ENCODE results near the gene UNCX.
"Not testable (repeated sequence)": the region's sequence is repeated elsewhere in the genome, so short reads cannot be mapped to it uniquely, and the experiment has no call there.

Gene UNCX

DNA sequence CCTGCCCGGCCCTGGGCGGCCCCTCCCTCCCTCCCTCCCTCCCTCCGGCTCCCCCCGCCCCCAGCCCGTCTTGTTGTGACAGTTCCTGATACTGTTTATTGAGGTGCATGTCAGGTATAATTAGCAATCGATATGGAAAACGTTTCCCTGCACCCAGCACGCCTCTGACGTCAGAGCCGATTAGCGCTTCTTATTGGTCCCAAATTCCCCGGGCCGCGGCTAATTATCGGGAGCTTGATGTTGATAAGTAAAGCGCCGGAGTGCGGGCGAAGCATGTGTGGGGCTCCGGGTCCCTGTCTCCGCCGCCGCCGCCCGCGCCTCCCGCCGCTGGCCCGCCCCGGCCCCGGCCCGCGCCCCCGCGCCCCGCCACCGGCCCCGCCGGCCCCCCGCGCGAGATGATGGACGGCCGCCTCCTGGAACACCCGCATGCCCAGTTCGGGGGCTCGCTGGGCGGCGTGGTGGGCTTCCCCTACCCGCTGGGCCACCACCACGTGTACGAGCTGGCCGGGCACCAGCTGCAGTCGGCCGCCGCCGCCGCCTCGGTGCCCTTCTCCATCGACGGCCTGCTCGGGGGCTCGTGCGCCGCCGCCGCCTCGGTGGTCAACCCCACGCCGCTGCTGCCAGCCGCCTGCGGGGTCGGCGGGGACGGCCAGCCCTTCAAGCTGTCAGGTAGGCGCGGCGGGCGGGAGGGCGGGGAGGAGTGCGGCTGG is at the start of gene UNCX:
Gene UNCX, plus strand, starts transcription at position 250 of the 710 bp plus-strand sequence. Its CDS starts 146 bp downstream, at position 396.
- no peak for DNase-seq

DNA sequence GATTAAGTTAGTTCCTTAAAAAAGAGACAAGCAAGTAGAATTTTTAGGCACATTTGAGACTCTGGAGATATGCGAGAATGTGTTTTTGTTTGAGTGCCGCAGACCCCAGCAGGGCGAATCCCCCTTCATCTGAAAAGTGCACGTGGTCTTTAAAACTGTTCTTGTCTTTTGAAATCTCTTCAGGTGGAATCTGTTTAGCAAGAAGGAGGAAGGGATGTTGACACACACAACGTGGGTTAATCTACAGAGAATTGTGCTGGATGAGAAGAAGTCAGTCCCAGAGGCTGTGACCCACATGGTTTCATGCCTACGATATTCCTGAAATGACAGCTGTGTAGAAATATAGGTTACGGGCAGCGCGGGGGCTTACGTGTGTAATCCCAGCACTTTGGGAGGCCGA is 45.5 kb upstream of the UNCX start:
- DNase-seq: peak; percentile 38

DNA sequence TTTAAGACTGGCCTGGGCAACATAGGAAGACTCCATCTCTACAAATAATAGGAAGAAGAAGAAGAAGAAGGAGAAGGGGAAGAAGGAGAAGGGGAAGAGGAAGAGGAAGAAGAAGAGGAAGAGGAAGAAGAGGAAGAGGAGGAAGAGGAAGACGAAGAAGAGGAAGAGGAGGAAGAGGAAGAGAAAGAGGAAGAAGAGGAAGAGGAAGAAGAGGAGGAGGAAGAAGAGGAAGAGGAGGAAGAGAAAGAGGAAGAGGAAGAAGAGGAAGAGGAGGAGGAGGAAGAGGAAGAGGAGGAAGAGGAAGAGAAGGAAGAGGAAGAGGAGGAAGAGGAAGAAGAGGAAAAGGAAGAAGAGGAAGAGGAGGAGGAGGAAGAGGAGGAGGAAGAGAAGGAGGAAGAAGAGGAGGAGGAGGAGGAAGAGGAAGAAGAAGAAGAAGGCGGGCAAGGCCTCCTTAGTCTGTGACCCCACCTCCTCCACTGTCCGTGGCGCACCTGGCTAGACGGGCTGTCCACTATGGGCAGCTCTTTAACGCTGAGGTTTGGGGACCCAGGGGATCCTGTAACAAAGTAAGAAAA is 43.9 kb upstream of the UNCX start:
- no peak for DNase-seq

DNA sequence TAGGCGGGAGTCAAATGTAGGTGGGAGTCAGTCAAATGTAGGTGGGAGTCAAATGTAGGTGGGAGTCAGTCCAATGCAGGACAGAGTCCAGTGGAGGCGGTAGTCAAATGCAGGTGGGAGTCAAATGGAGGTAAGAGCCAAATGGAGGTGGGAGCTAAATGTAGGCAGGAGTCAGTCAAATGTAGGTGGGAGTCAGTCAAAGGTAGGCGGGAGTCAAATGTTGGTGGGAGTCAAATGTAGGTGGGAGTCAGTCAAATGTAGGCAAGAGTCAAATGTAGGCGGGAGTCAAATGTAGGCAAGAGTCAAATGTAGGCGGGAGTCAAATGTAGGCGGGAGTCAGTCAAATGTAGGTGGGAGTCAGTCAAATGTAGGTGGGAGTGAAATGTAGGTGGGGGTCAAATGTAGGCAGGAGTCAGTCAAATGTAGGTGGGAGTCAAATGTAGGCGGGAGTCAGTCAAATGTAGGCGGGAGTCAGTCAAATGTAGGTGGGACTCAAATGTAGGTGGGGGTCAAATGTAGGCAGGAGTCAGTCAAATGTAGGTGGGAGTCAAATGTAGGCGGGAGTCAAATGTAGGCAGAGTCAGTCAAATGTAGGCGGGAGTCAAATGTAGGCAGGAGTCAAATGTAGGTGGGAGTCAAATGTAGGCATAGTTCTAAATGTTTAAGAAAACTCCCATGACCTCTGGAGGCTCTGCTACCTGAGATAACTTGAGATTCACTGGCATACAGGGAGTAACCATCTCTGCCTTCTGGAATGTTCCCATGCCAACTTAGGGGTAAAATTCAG is 42.5 kb upstream of the UNCX start:
- no peak for DNase-seq

DNA sequence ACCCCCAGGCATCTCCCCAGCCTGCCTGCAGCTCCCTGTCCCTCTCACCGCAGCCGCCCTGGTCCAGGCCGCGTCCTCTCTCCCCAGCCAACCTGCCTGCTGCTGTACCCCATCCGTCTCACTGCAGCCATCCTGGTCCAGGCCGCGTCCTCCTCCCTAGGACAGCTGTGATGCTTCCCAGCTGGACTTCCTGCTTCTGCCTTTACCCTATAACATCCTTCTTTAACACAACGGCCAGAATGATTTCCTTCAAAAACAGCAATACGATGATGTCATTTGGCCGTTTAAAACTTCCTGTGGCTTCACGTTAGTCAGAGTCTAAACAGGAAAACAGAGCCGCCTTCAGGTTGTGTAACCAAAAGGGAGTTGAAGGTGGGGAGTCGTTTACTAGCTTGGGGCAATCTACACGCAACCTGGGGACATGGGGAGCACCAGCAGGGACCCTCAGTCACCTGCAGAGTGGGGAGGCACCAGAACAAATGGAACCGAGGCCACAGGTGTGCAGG is 40.4 kb upstream of the UNCX start:
- DNase-seq: peak; percentile 96

DNA sequence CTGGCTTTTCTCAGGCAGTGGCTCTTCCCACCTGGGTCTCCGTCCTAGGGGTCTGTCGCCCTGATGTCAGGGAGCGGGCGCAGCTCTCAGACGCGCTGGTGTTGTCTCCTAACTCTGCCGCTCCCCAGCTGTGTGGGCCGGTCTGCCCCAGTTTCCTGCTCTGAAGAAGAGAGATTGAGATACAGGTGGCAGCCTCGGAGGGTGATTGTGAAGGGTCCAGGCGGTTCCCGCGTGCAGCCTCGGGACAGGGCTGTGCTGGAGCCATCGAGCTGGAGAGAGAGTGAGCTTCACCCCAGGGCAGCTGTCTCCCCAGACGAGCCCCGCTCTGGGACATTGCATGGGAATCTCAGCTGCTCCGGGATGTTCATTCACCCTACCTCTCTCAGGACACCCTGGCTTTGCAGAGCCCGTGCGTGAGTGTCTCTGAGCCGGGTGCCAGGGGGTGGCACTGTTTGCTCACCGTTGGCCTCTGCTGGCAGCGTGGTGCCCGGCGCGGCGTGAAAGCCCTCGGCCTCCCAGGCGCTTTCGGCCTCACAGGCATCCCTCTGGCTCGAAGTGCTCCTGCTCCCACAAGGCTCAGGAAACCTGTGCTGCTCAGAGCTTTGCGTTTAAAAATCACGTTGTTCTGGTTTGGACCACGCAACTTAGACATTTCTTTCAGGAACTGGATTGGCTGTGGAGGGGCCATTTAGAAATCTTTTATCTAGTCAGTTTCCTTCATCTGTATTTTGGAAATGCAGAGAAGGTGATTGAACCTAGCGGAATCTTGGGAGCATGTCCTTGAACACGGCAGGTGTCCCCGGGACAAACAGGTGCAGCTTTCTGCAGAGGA is 38.9 kb upstream of the UNCX start:
- DNase-seq: peak; percentile 18

DNA sequence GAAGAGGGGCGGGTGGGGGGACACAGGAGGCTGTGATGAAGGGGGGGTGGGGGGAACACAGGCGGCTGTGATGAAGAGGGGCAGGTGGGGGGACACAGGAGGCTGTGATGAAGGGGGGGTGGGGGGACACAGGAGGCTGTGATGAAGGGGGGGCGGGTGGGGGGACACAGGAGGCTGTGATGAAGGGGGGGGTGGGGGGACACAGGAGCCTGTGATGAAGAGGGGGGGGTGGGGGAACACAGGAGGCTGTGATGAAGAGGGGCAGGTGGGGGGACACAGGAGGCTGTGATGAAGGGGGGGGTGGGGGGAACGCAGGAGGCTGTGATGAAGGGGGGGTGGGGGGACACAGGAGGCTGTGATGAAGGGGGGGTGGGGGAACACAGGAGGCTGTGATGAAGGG is 36.2 kb upstream of the UNCX start:
- DNase-seq: not testable (repeated sequence)

DNA sequence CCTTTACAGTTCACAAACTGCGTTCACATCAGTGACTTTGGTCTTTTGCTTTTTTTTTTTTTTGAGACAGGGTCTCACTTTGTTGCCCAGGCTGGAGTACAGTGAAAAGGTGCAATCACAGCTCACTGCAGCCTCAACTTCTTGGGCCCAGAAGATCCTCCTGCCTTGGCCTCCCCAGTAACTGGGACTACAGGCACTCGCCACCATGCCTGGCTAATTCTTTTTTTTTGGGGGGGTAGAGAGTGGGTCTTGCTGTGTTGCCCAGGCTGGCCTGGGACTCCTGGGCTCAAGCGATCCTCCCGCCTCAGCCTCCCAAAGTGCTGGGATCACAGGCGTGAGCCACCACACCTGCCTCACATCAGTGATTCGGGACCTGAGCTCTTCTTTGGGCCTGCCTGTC is 35.7 kb upstream of the UNCX start:
- no peak for DNase-seq

DNA sequence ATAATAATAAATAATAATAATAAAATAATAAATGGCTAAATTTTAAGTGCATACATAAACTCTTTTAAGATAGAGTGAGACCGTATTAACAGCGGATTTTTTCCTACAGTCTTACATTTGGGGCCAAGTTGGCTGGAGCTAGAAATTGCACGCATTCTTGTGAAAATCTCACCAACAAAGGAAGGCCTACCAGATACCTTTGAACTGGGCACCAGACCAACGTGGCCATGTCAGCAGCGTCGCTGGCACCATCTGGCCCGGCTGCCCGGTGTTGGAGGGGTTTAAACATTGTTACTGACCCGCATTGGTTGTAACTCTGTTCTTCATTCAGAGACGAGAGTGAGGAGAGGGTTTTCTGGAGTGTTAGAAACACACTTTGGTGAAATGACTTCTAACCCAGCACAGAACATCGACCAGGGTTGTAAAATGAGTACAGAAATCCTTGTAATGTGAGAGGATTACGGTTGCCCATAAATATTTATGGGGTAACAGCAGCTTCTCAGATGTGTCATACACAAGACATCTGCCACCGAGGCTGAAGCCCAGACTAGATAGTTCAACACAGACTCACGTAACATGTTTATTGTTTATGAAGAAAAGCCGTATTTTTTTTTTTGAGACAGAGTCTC is 34.6 kb upstream of the UNCX start:
- peak; percentile 19 for DNase-seq

DNA sequence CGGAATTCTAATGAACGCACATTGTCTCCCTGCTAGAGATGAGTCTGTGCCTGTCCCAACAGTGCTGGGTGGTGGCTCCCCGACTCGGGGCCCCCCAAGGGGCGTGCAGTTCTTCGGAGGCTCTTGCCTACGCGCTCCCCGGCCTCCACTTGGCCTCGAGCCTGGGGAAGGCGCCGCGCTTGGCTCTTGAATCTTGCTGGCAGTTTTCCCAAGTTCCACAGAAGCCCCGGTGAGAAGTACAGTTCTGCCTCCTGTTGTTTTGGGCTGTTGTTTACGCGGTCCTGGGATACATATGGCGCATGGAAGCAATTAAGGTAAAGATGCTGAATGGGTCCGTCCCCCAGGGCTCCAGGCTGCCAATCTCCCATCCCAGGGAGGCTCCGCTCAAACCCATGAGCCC is 32.6 kb upstream of the UNCX start:
- no peak for DNase-seq

DNA sequence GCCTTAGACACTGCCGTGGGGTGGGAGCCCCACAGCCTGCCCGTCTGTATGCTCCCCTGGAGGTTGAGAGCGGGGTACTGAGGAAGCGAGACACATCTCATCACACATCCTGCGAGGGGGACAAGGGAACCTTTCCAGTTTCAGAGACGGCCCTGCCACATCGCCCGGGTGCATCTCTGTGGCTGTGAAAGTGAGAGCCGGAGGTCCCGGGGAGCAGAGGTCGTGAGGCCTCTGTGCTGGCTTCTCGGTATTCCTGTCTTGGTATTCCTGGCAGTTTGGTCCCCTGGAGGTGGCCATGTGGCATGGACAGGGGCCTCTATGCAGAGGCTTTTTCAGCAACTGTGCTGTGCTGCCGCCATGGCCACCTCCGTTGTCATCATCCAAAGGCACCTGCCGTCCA is 30.8 kb upstream of the UNCX start:
- no peak for DNase-seq

DNA sequence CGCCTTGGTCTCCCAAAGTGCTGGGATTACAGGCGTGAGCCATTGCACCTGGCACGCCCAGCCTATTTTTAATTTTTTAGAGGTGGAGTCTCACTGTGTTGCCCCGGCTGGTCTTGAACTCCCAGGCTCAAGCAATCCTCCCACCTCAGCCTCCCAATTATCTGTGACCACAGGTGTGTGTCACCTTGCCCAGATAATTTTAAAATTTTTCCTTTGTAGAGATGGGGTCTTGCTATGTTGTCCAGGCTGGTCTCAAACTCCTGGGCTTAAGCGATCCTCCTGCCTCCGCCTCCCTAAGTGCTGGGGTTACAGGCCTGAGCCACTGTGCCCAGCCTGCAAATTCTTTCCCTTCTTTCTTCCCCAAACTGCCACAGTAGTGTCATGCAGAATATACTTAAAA is 29.8 kb upstream of the UNCX start:
- DNase-seq: not testable (repeated sequence)

DNA sequence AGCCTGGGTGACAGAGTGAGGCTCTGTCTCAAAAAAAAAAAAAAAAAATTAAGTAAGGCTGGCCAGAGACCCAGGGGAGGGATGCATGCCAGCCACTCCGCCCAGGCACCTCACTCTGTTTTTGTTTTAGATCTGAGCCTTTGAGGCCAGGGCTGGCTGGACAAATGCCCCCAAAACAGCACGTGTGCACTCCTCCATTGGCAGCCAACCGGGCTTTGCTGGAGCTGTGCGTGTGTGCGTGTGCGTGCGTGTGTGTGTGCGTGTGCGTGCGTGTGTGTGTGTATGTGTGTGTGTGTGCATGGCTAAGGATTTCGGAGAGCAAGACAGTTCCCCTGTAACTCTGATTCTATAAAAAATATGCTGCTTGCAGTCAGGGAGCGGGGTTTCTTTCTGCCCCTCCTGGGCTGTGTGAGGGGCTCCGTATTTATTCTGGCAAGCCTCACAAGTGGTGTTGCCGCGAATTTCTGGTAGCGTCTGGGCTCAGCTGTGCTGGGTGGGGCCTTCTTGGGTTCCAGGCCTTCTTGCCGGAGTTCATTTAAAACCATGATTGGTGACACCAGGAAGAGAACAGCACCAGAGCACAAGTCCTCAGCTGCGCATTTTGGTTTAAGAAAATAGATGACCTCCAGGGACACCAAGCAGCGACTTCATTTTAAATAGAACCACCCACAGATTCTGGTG is 28.1 kb upstream of the UNCX start:
- DNase-seq: no peak

DNA sequence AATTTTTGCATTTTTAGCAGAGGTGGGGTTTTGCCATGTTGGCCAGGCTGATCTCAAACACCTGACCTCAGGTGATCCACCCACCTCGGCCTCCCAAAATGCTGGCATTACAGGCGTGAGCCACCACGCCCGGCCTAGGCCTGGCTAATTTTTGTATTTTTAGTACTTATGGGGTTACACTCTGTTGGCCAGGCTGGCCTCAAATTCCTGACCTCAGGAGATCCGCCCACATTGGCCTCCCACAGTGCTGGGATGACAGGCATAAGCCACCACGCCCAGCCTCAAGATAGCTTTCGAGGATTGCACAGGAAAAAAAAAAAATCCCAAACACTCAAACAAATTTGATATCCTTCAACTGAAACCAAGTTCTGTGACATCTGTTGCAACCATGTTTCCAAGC is 26.9 kb upstream of the UNCX start:
- DNase-seq: not testable (repeated sequence)

DNA sequence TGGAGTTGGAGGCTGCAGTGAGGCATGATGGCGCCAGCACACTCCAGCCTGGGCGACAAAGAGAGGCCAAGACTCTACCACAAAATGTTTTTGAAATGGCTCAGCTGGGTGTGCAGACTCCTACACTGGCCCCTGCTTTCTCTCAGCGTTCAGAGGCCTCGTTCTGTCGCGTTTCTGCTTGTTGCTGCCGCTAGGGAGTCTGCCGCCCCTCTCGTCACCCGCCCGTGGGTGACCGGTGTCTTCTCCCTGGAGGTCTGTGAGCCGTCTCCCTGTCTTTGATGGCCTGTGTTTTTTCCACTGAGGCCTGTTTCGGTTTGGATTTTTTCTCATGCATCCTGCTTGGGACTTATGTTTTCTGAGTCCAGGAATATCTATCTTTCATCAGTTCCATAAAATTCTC is 23.6 kb upstream of the UNCX start:
- DNase-seq: no peak

DNA sequence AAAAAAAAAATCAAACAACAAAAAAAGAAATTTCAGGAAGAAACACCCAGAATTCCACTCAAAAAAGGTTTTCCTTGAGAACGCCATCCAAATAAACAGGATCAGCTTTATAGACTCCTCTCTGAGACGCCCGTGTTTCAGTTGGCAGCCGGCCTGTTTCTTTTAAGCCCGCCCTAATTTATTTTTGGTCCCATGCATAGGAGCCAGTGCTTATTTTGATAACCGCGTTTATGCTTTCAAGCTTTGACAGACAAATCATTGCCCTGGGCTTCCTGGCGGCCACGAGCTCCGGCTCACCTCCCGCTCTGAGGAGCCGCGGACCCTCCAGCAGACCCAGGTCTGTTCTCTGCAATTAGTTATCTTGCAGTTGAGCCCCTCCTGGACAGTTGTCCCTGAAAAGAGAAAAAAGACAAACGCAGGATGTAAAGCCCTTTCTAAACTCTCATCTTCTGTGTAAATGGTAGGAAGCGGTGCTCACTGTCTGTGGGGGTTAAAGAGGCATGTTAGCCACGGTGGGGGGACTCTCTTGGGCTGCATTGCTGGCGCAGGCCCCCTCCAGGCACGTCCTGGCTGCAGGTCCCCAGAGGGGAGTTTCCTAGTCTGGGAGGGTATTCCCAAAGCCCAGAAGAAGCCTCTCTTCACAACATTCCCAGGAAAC is 22.2 kb upstream of the UNCX start:
- DNase-seq: no peak

DNA sequence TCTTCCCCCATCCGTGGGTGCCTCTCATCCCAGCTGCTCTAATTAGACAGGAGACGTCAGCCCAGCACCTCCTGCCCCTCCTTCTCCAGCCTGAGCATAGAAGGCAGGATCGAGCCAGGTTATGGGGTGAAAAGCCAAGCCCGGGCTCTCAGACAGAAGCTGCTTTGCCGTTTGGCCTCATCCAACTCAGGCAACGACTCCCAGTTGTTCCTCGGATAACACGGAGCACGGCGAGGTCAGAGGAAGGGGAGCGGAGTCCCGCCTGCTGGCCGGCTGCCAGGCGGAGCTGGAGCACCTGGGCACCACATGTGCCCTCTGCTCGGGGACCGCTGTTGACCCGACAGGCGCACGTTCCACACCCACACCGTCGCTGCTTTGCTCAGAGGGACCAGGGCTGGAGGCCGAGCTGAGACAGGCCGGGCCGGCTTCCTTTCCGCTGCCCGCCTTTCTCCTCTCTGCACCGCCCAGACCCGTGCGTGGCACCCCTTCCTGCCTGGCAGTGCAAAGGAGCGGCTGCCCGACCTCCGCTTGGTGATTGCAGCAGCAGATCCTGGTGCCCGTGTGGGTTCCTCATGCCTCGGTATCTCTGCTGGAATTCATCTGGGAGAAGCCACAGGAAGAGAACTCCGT is 21.6 kb upstream of the UNCX start:
- no peak for DNase-seq

DNA sequence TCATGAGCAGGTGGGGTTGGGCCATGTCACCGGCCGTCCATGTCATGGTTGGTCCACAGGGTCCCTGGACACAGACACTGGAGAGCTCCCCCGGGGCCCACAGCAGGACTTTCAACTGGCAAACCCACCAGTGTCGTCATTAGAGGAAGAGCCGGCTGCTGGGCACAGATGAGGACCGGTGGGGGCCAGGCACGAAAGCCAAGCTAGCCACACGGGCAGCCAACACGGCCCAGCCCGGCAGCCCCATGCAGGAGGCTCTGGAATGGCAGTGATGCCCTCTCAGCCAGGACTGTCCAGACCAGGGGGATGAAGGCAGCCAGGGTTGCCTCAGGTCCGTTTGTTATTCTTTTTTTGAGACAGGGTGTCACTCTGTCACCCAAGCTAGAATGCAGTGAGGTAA is 21.1 kb upstream of the UNCX start:
- no peak for DNase-seq

DNA sequence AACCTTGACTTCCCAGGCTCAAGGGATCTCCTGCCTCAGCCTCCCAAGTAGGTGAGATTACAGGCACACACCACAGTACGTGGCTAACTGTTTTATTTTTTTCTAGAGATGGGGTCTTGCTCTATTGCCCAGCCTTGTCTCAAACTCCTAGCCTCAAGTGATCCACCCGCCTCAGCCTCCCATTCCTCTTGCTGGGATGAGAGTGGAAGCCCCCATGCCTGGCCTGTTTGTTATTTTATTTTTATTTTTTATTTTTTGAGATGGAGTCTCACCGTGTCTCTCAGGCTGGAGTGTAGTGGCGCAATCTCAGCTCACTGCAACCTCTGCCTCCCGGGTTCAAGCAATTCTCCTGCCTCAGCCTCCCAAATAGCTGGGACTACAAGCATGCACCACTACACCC is 20.6 kb upstream of the UNCX start:
- not testable (repeated sequence) for DNase-seq

DNA sequence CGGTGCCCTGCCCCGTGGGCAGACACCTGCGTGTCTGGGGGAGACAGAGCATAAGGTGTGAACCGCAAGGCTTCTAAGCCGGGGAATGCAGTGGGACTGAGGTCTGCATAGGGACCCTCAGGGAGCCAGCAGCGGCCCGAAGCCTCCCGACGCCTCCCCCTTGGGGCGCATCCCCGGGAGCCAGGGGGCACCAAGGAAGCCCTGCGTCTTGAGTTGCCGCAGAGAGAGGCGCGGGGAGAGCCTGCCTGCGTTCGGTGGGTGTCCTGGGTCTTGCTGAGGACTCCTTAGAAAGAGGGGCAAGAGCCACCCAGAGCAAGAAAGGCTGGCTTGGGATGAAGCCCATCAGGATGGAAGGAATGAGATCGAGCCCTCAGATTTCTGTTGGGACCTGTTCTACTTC is 18.2 kb upstream of the UNCX start:
- DNase-seq: no peak
